Fibroblast of skin of scalp (primary cell): ENCODE data around the gene COIL.
"Not testable (repeated sequence)": the region's sequence is repeated elsewhere in the genome, so short reads cannot be mapped to it uniquely, and the experiment has no call there.

Experiments used
- DNase-seq: peaks from one replicate; pipeline ENCODE4 v3.0.0-alpha.2; 2013

COIL gene

GRCh38 chr17:56977673-56978395 is 17.0 kb upstream of the COIL start, which contains the start of gene SCPEP1:
SCPEP1 (plus strand) TSS chr17:56978131; CDS start chr17:56978160, 29 bp downstream.
- DNase-seq, result peak; percentile 80

- DNase-seq, result no peak
These were observed 16.2 kb upstream of the COIL start for GRCh38 chr17:56976941-56977608.

GRCh38 chr17:56975656-56976055 is 14.8 kb upstream of the COIL start:
- DNase-seq, result no peak

GRCh38 chr17:56974055-56974454 is 13.2 kb upstream of the COIL start:
- no peak for DNase-seq

GRCh38 chr17:56973520-56973919 is 12.7 kb upstream of the COIL start:
- no peak for DNase-seq

GRCh38 chr17:56972111-56972730 is 11.4 kb upstream of the COIL start:
- no peak for DNase-seq

GRCh38 chr17:56970974-56971373 is 10.1 kb upstream of the COIL start:
- DNase-seq, result no peak

GRCh38 chr17:56966338-56966737 is 5.5 kb upstream of the COIL start:
- no peak for DNase-seq

GRCh38 chr17:56965681-56966080 is 4.8 kb upstream of the COIL start:
- not testable (repeated sequence) for DNase-seq

- DNase-seq, result not testable (repeated sequence)
These were observed 4.4 kb upstream of the COIL start for GRCh38 chr17:56965241-56965640.

- DNase-seq, result no peak
These were observed 3.9 kb downstream of the COIL start for GRCh38 chr17:56956992-56957391.

GRCh38 chr17:56949595-56949994 is 11.3 kb downstream of the COIL start:
- DNase-seq, result no peak

- DNase-seq, result no peak
These were observed 12.4 kb downstream of the COIL start for GRCh38 chr17:56948491-56948890.

- no peak for DNase-seq
These were observed 13.1 kb downstream of the COIL start for GRCh38 chr17:56947741-56948140.

GRCh38 chr17:56945938-56946505 is 14.8 kb downstream of the COIL start:
- DNase-seq, result no peak

GRCh38 chr17:56943505-56944125 is 17.2 kb downstream of the COIL start:
- no peak for DNase-seq

- peak; percentile 66 for DNase-seq
These were observed 20.9 kb downstream of the COIL start for GRCh38 chr17:56939869-56940484.

- not testable (repeated sequence) for DNase-seq
These were observed 22.6 kb downstream of the COIL start for GRCh38 chr17:56938206-56938605.

- no peak for DNase-seq
These were observed 23.2 kb downstream of the COIL start for GRCh38 chr17:56937687-56938086.

GRCh38 chr17:56936697-56937322 is 24.0 kb downstream of the COIL start:
- DNase-seq, result no peak

GRCh38 chr17:56935461-56935860 is 25.4 kb downstream of the COIL start:
- no peak for DNase-seq

GRCh38 chr17:56934280-56934679 is 26.6 kb downstream of the COIL start:
- no peak for DNase-seq
